Measurements from ENCODE around the gene NINL.

Gene NINL

DNA sequence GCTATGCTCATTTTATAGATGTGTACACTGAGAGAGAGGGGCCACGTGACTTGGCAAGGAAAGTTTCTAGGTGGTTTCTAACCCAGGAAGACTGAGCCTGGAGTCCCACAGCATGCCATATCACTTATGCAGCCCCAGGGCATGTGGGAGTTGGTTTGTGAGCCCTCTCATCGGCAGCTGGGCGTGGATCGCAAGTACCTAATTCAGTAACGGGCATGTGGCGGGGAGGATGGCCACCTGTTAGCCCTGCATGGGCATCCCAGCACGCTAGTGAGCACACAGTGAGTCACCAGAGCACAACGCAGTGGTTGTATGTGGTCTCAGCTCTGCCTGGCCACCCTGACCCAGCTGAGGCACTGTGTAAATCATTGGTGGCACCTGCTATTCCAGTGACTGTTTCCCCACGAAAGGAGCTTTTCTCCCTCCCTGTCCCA lies 88.3 kb downstream of the NINL start:
- Histone ChIP-seq H3K4me2 (ENCODE audit: low read length) (peak overlapping the region; percentile 39), H3K79me2 (peaks cover 10% of the 10 kb centered on the region), H3K4me1 (peaks cover 9% of the 10 kb centered on the region), H3K9ac (no peak overlapping the region), H3K27me3 (ENCODE audit: control insufficient read depth, insufficient read depth, low read length) (no peaks in the 10 kb centered on the region), H3K9me3 (ENCODE audit: control insufficient read depth, low read length) (no peaks in the 10 kb centered on the region), H3K36me3 (ENCODE audit: control insufficient read depth, insufficient read depth, low read length) (no peaks in the 10 kb centered on the region), H3K4me3 (ENCODE audit: low read depth, low read length) (no peak overlapping the region), H2AFZ (no peak overlapping the region), H3K27ac (no peak overlapping the region)
- no peak for TF ChIP-seq CTCF (IDR thresholded peaks at IDR 0.05)

DNA sequence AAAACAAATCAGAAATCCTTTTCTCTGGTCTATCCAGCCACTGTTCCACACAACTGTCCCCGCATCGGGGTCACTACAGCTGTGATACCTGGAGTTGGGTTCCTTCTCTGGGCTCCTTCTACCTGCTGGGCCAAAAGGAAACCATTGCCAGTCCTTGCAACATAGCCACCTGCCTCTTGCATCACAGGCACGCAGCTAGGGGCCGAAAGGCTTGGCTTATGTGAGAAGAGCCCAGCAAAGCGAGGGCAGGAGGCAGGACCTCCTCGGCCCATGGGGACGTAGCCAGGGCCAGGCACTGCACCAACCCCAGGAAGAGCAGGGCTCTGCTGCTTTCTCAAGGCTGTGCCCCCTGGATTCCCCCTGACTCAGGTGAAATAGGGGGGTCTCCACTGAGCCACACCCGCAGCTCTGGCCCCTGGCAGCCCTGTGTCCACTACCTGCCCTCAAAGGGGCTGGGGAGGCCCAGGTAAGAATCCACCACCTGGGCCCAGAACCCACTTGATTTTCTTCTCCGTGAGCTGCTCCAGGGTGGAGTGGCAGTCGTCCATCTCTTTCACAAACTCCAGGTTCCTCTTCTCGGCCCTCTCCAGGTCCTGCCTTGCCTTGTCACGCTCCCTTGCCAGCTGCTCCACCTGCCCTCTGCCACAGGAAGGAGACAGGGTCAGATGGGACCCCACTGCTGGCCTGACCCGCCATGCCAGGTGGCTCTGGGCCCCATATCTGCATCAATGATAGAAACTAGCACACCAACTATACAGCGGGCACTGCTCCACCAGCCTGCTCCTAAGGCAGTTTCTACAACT lies 89.0 kb downstream of the NINL start:
- no peak overlapping the region for H3K9ac ChIP-seq
- H3K4me1 ChIP-seq = peaks cover 9% of the 10 kb centered on the region
- no peak overlapping the region for H3K27ac ChIP-seq
- H3K4me2 ChIP-seq (ENCODE audit: low read length) = no peak overlapping the region
- no peak overlapping the region for H2AFZ ChIP-seq
- no peaks in the 10 kb centered on the region for H3K27me3 ChIP-seq (ENCODE audit: control insufficient read depth, insufficient read depth, low read length)
- no peak for TF ChIP-seq CTCF (IDR thresholded peaks at IDR 0.05)
- no peak overlapping the region for H3K4me3 ChIP-seq (ENCODE audit: low read depth, low read length)
- no peaks in the 10 kb centered on the region for H3K9me3 ChIP-seq (ENCODE audit: control insufficient read depth, low read length)
- no peaks in the 10 kb centered on the region for H3K36me3 ChIP-seq (ENCODE audit: control insufficient read depth, insufficient read depth, low read length)
- peaks cover 10% of the 10 kb centered on the region for H3K79me2 ChIP-seq

DNA sequence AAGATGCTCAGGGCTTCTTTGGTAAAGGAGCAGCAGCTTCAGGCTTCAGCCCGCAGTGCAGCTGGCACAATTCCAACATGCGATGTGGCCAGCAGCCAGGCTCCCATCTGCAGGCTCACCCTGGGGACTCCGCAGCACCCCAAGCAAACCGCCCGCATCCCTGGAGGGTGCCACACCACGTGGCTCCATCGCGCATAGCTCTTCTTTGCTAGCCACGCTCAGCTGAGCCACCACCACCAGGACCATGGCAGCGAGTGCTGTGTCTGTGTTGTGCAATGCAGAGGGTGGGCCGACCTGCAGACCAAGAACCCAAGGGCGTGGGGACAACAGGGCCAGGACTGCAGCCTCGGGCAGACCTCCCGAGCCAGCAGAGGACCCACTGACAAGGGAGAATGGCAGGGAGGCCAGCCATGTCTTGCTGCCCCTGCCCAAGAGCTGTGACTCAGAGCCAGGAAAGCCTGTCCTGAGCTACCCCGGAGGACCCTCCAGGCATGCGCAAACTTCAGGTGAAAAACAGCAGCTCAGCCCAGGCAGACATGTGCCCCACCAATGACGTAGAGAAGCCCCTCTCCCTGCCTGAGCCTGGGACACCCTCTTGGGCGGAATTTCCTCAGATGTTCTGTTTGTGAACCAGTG lies 90.0 kb downstream of the NINL start:
- no peak for TF ChIP-seq CTCF (IDR thresholded peaks at IDR 0.05)
- Histone ChIP-seq H3K9me3 (ENCODE audit: control insufficient read depth, low read length) (no peaks in the 10 kb centered on the region), H3K27me3 (ENCODE audit: control insufficient read depth, insufficient read depth, low read length) (no peaks in the 10 kb centered on the region), H3K36me3 (ENCODE audit: control insufficient read depth, insufficient read depth, low read length) (no peaks in the 10 kb centered on the region), H3K79me2 (peaks cover 10% of the 10 kb centered on the region), H3K27ac (no peak overlapping the region), H3K4me1 (peaks cover 9% of the 10 kb centered on the region), H2AFZ (no peak overlapping the region), H3K4me3 (ENCODE audit: low read depth, low read length) (no peak overlapping the region), H3K9ac (no peak overlapping the region), H3K4me2 (ENCODE audit: low read length) (no peak overlapping the region)

DNA sequence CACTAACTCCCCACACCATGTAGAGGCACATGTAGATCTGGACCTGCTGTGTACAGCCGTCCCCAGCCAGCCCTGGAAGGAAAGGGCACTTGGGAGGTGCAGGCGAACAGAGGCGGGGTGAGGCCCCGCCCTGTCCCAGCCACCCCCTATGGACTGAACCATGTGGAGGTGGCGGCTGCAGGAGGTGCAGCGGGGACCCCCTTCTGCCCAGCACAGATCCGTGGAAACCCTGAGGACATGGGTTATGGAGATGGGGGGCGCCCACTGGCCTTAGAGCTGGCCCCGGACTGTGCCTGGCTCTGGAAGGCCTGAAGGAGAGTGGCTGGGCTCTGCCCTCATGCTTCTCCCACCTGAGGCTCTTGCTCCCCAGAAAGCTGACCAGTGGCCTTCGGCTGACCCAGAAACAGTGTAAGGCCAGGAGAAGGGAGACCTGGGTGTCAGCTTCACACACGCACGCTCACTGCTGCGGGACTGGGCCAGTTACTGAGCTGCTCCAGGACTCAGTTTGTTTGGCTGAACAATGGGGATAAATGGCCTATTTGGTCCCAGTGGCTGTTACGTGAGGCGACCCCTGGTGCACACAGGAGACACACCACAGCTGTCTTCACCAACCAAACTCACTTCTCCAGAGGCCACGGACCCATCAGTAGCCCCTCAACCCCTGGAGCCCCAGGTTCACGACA lies 90.7 kb downstream of the NINL start:
- Histone ChIP-seq H2AFZ (no peak overlapping the region), H3K36me3 (ENCODE audit: control insufficient read depth, insufficient read depth, low read length) (no peaks in the 10 kb centered on the region), H3K9ac (no peak overlapping the region), H3K27ac (no peak overlapping the region), H3K9me3 (ENCODE audit: control insufficient read depth, low read length) (no peaks in the 10 kb centered on the region), H3K4me1 (peaks cover 9% of the 10 kb centered on the region), H3K4me3 (ENCODE audit: low read depth, low read length) (no peak overlapping the region), H3K4me2 (ENCODE audit: low read length) (no peak overlapping the region), H3K79me2 (peaks cover 8% of the 10 kb centered on the region), H3K27me3 (ENCODE audit: control insufficient read depth, insufficient read depth, low read length) (no peaks in the 10 kb centered on the region)
- TF ChIP-seq CTCF (IDR thresholded peaks at IDR 0.05) = no peak

All from parathyroid adenoma (tissue), 2 donors.